Activated T-cell treated with anti-CD3 and anti-CD28 coated beads for 24 hours (primary cell): ENCODE results near the gene UBE2G1.

Source experiments
- DNase-seq: peaks from one replicate; pipeline ENCODE4 v3.0.0-alpha.2; 2020; ENCODE audit warnings: low read depth

Gene UBE2G1

GRCh38 chr17:4247361-4247970, 119.0 kb downstream of the UBE2G1 start:
- DNase-seq, result no peak

- DNase-seq, result no peak
Measured at GRCh38 chr17:4246674-4247073, 119.8 kb downstream of the UBE2G1 start.

GRCh38 chr17:4241535-4241934, 124.9 kb downstream of the UBE2G1 start:
- DNase-seq, result no peak

GRCh38 chr17:4236456-4236855, 130.0 kb downstream of the UBE2G1 start:
- no peak for DNase-seq

GRCh38 chr17:4235372-4236279, 130.8 kb downstream of the UBE2G1 start:
- DNase-seq, result no peak

GRCh38 chr17:4234401-4234800, 132.1 kb downstream of the UBE2G1 start:
- no peak for DNase-seq

GRCh38 chr17:4233668-4234258, 132.7 kb downstream of the UBE2G1 start:
- DNase-seq, result no peak

- DNase-seq, result no peak
Measured at GRCh38 chr17:4232168-4232813, 134.2 kb downstream of the UBE2G1 start.

GRCh38 chr17:4229627-4230541, 136.6 kb downstream of the UBE2G1 start:
- no peak for DNase-seq

- no peak for DNase-seq
Measured at GRCh38 chr17:4221899-4222659, 144.4 kb downstream of the UBE2G1 start.

GRCh38 chr17:4221163-4221562, 145.3 kb downstream of the UBE2G1 start:
- no peak for DNase-seq

- no peak for DNase-seq
Measured at GRCh38 chr17:4220655-4221054, 145.8 kb downstream of the UBE2G1 start.
